KMS-11 (cell line): ENCODE data around the gene TIGIT.

Experiments
- H2AFZ ChIP-seq: fragments of 200-600 bp; sonication (generic); 2 replicates; pipeline ENCODE4 v1.6.1; 2016; ENCODE audit warnings: antibody characterized with exemption, mixed run types, low read depth
- H3K27ac ChIP-seq: fragments of 200-600 bp; sonication (generic); 2 replicates; pipeline ENCODE4 v1.6.1; 2016; ENCODE audit warnings: mild to moderate bottlenecking, mixed run types
- H3K27me3 ChIP-seq: fragments of 200-600 bp; sonication (generic); 2 replicates; pipeline ENCODE4 v1.6.1; 2017; ENCODE audit warnings: mild to moderate bottlenecking, low read depth, mixed run types, moderate library complexity; ENCODE audit not compliant: insufficient read depth
- H3K36me3 ChIP-seq: fragments of 200-600 bp; sonication (generic); 2 replicates; pipeline ENCODE4 v1.6.1; 2017; ENCODE audit warnings: mild to moderate bottlenecking, mixed run types; ENCODE audit not compliant: insufficient read depth
- H3K4me1 ChIP-seq: fragments of 200-600 bp; sonication (generic); 2 replicates; pipeline ENCODE4 v1.6.1; 2016; ENCODE audit warnings: mild to moderate bottlenecking, low read depth, mixed run types; ENCODE audit not compliant: poor library complexity, severe bottlenecking
- H3K4me2 ChIP-seq: fragments of 200-600 bp; sonication (generic); 2 replicates; pipeline ENCODE4 v1.7.0; 2016; ENCODE audit warnings: mild to moderate bottlenecking, mixed run types
- H3K4me3 ChIP-seq: fragments of 200-600 bp; sonication (generic); IDR thresholded peaks from 2 replicates; pipeline ENCODE4 v1.6.1; 2017; ENCODE audit warnings: low read depth, low read length, mixed read lengths; ENCODE audit not compliant: insufficient read depth
- H3K79me2 ChIP-seq: fragments of 200-600 bp; sonication (generic); 2 replicates; pipeline ENCODE4 v1.6.1; 2016; ENCODE audit warnings: low read depth, mixed run types; ENCODE audit not compliant: insufficient read depth
- H3K9ac ChIP-seq: fragments of 200-600 bp; sonication (generic); 2 replicates; pipeline ENCODE4 v1.6.1; 2016; ENCODE audit warnings: mild to moderate bottlenecking, mixed run types
- H4K20me1 ChIP-seq: fragments of 200-600 bp; sonication (generic); 2 replicates; pipeline ENCODE4 v1.6.1; 2016; ENCODE audit warnings: mild to moderate bottlenecking, mixed run types; ENCODE audit not compliant: insufficient read depth
- TF ChIP-seq, protein P1 (sequence below): fragments of 200-600 bp; sonication (generic); conservative IDR thresholded peaks from 2 replicates; pipeline ENCODE4 v1.6.1; 2017; ENCODE audit warnings: low read depth, mild to moderate bottlenecking, antibody characterized with exemption, low read length, moderate library complexity, mixed read lengths

TIGIT gene

DNA sequence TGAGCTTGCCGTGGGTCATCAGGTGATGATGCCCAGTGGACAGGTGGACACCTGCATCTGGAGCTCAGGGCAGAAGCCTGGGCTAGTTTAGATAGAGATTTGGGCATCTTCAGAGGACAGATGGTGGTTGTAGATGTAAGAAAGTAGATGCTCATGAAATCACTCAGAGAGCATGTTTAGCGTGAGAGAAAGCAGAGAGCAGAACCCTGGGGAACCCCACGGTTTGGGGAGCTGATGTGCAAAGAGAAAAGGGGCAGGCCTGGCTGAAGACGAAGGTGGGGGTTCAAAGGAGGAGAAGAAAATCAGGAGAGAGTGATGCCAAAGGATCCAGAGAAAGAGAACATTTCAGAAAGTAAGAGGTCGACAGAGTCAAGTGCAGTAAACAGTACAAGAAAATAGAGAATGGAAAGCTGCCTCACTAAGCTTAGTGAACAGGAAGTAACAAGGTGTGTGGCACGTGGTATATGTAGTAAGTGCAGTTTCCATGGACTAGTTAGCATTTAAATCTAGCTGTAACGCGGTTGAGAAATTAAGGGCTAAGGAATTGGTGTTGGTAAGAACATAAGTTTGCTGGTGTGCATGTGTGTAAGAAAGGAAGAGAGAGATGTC lies 13.5 kb downstream of the TIGIT start:
- no peak overlapping the region for H2AFZ ChIP-seq
- H3K4me1 ChIP-seq = no peaks in the 10 kb centered on the region
- H3K27ac ChIP-seq = no peak overlapping the region
- no peaks in the 10 kb centered on the region for H3K79me2 ChIP-seq
- no peak overlapping the region for H3K4me2 ChIP-seq
- no peaks in the 10 kb centered on the region for H4K20me1 ChIP-seq
- no peaks in the 10 kb centered on the region for H3K36me3 ChIP-seq
- no peaks in the 10 kb centered on the region for H3K27me3 ChIP-seq
- H3K9ac ChIP-seq = no peak overlapping the region
- H3K4me3 ChIP-seq = no peak overlapping the region
- TF ChIP-seq, protein P1, sequence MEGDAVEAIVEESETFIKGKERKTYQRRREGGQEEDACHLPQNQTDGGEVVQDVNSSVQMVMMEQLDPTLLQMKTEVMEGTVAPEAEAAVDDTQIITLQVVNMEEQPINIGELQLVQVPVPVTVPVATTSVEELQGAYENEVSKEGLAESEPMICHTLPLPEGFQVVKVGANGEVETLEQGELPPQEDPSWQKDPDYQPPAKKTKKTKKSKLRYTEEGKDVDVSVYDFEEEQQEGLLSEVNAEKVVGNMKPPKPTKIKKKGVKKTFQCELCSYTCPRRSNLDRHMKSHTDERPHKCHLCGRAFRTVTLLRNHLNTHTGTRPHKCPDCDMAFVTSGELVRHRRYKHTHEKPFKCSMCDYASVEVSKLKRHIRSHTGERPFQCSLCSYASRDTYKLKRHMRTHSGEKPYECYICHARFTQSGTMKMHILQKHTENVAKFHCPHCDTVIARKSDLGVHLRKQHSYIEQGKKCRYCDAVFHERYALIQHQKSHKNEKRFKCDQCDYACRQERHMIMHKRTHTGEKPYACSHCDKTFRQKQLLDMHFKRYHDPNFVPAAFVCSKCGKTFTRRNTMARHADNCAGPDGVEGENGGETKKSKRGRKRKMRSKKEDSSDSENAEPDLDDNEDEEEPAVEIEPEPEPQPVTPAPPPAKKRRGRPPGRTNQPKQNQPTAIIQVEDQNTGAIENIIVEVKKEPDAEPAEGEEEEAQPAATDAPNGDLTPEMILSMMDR = no peak

DNA sequence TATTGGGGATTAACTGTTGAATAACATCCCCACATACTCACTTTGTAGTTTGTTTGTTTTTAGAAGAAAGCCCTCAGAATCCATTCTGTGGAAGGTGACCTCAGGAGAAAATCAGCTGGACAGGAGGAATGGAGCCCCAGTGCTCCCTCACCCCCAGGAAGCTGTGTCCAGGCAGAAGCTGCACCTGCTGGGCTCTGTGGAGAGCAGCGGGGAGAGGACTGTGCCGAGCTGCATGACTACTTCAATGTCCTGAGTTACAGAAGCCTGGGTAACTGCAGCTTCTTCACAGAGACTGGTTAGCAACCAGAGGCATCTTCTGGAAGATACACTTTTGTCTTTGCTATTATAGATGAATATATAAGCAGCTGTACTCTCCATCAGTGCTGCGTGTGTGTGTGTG lies 14.0 kb downstream of the TIGIT start:
- Histone ChIP-seq H3K9ac (no peak overlapping the region), H3K4me3 (no peak overlapping the region), H3K4me1 (no peaks in the 10 kb centered on the region), H3K27ac (no peak overlapping the region), H3K36me3 (no peaks in the 10 kb centered on the region), H2AFZ (no peak overlapping the region), H4K20me1 (no peaks in the 10 kb centered on the region), H3K79me2 (no peaks in the 10 kb centered on the region), H3K27me3 (no peaks in the 10 kb centered on the region), H3K4me2 (no peak overlapping the region)
- TF ChIP-seq, protein P1 = no peak

DNA sequence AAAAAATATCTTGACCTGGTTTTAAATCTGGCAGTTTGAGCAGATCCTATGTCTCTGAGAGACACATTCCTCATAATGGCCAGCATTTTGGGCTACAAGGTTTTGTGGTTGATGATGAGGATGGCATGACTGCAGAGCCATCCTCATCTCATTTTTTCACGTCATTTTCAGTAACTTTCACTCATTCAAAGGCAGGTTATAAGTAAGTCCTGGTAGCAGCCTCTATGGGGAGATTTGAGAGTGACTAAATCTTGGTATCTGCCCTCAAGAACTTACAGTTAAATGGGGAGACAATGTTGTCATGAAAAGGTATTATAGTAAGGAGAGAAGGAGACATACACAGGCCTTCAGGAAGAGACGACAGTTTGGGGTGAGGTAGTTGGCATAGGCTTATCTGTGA lies 14.5 kb downstream of the TIGIT start:
- Histone ChIP-seq H3K79me2 (no peaks in the 10 kb centered on the region), H3K27me3 (no peaks in the 10 kb centered on the region), H3K36me3 (no peaks in the 10 kb centered on the region), H3K4me2 (no peak overlapping the region), H3K4me3 (no peak overlapping the region), H3K27ac (no peak overlapping the region), H3K9ac (no peak overlapping the region), H2AFZ (no peak overlapping the region), H3K4me1 (no peaks in the 10 kb centered on the region), H4K20me1 (no peaks in the 10 kb centered on the region)
- TF ChIP-seq, protein P1 = no peak

DNA sequence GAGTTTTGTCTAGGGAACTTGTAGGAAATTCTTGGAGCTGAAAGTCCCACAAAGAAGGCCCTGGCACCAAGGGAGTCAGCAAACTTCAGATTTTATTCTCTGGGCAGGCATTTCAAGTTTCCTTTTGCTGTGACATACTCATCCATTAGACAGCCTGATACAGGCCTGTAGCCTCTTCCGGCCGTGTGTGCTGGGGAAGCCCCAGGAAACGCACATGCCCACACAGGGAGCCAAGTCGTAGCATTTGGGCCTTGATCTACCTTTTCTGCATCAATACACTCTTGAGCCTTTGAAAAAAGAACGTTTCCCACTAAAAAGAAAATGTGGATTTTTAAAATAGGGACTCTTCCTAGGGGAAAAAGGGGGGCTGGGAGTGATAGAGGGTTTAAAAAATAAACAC lies 15.0 kb downstream of the TIGIT start:
- Histone ChIP-seq H3K79me2 (no peaks in the 10 kb centered on the region), H3K27me3 (no peaks in the 10 kb centered on the region), H2AFZ (no peak overlapping the region), H4K20me1 (no peaks in the 10 kb centered on the region), H3K4me2 (no peak overlapping the region), H3K4me3 (no peak overlapping the region), H3K9ac (no peak overlapping the region), H3K27ac (no peak overlapping the region), H3K4me1 (no peaks in the 10 kb centered on the region), H3K36me3 (no peaks in the 10 kb centered on the region)
- TF ChIP-seq, protein P1 = no peak
